ENCODE measurements around the gene LPA. TPM values are rescaled to one million over a fixed set of nuclear protein-coding genes. Genes with fewer than 3 reads are reported as not detected.
"Not testable (repeated sequence)": the region's sequence is repeated elsewhere in the genome, so short reads cannot be mapped to it uniquely, and the experiment has no call there.

Gene LPA
- total and polyA plus RNA-seq, 4 donors = 0.03 to 1.1 TPM; not detected in 2

- H3K27me3 ChIP-seq (ENCODE audit: control insufficient read depth in 3 of 3, insufficient read depth in 3 of 3, low read length in 2 of 3); H3K4me1 ChIP-seq (ENCODE audit: control insufficient read depth in 5 of 5, insufficient read depth in 5 of 5, low read length in 5 of 5); DNase-seq; ATAC-seq (ENCODE audit: insufficient read depth, low FRiP score); H3K9ac ChIP-seq (ENCODE audit: insufficient read depth in 1 of 2, low read length in 2 of 2); H3K36me3 ChIP-seq (ENCODE audit: control insufficient read depth in 4 of 4, insufficient read depth in 4 of 4, low read length in 4 of 4); H3K9me3 ChIP-seq (ENCODE audit: control insufficient read depth in 4 of 4, insufficient read depth in 3 of 4, low read length in 3 of 4); H3K27ac ChIP-seq (ENCODE audit: low read depth in 1 of 2, low read length in 1 of 2); H3K4me3 ChIP-seq: not testable (repeated sequence)
These were observed 30.9 kb upstream of the LPA start for GRCh38 chr6:160695025-160695424.

GRCh38 chr6:160692369-160692959, 28.4 kb upstream of the LPA start:
- Histone ChIP-seq H3K27ac (ENCODE audit: low read depth in 1 of 2, low read length in 1 of 2) (no peak overlapping the region), H3K4me1 (ENCODE audit: control insufficient read depth in 5 of 5, insufficient read depth in 5 of 5, low read length in 5 of 5) (no peaks in the 10 kb centered on the region), H3K36me3 (ENCODE audit: control insufficient read depth in 4 of 4, insufficient read depth in 4 of 4, low read length in 4 of 4) (no peaks in the 10 kb centered on the region), H3K9me3 (ENCODE audit: control insufficient read depth in 4 of 4, insufficient read depth in 3 of 4, low read length in 3 of 4) (peaks cover 0 to 8% (median 0%) of the 10 kb centered on the region in 4 donors), H3K4me3 (no peak overlapping the region), H3K9ac (ENCODE audit: insufficient read depth in 1 of 2, low read length in 2 of 2) (no peak overlapping the region), H3K27me3 (ENCODE audit: control insufficient read depth in 3 of 3, insufficient read depth in 3 of 3, low read length in 2 of 3) (no peaks in the 10 kb centered on the region)
- DNase-seq (no peak), ATAC-seq (ENCODE audit: insufficient read depth, low FRiP score) (no peak)
- TF ChIP-seq, protein P1, sequence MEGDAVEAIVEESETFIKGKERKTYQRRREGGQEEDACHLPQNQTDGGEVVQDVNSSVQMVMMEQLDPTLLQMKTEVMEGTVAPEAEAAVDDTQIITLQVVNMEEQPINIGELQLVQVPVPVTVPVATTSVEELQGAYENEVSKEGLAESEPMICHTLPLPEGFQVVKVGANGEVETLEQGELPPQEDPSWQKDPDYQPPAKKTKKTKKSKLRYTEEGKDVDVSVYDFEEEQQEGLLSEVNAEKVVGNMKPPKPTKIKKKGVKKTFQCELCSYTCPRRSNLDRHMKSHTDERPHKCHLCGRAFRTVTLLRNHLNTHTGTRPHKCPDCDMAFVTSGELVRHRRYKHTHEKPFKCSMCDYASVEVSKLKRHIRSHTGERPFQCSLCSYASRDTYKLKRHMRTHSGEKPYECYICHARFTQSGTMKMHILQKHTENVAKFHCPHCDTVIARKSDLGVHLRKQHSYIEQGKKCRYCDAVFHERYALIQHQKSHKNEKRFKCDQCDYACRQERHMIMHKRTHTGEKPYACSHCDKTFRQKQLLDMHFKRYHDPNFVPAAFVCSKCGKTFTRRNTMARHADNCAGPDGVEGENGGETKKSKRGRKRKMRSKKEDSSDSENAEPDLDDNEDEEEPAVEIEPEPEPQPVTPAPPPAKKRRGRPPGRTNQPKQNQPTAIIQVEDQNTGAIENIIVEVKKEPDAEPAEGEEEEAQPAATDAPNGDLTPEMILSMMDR (IDR thresholded peaks at IDR 0.05; ENCODE audit: control extremely low read depth, extremely low read depth) = no peak
- 87% methylated on average over 5 of the region's 5 CpGs for WGBS, 2 donors

GRCh38 chr6:160691617-160692016, 27.5 kb upstream of the LPA start:
- 74 to 83% methylated on average over 5 of the region's 5 CpGs for whole genome bisulfite sequencing, 2 donors
- TF ChIP-seq, protein P1 (IDR thresholded peaks at IDR 0.05; ENCODE audit: control extremely low read depth, extremely low read depth) = no peak

DNA sequence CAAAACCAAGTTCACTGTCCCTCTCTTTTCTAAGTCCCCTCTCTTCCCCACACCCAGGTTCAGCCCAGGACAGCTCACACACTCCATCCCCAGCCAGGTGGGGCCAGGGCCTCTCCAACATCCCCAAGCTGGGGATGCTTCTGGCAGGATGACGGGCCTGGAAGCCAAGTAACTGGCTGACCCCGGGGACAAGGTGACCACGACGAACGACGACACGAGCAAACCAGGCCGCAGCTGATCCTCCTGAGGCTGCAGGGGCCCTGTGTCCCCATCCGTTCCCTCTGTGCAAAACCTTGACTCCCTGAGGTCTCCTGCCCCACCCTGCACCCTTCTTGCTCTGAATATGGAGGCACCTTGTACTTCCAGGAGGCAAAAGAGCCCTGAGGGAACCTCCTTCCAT, 26.4 kb upstream of the LPA start:
- Histone ChIP-seq H3K9me3 (ENCODE audit: control insufficient read depth in 4 of 4, insufficient read depth in 3 of 4, low read length in 3 of 4) (peaks cover 0 to 8% (median 0%) of the 10 kb centered on the region in 4 donors), H3K4me1 (ENCODE audit: control insufficient read depth in 5 of 5, insufficient read depth in 5 of 5, low read length in 5 of 5) (no peaks in the 10 kb centered on the region), H3K27ac (ENCODE audit: low read depth in 1 of 2, low read length in 1 of 2) (no peak overlapping the region), H3K9ac (ENCODE audit: insufficient read depth in 1 of 2, low read length in 2 of 2) (no peak overlapping the region), H3K4me3 (no peak overlapping the region), H3K36me3 (ENCODE audit: control insufficient read depth in 4 of 4, insufficient read depth in 4 of 4, low read length in 4 of 4) (no peaks in the 10 kb centered on the region), H3K27me3 (ENCODE audit: control insufficient read depth in 3 of 3, insufficient read depth in 3 of 3, low read length in 2 of 3) (no peaks in the 10 kb centered on the region)
- WGBS, 2 donors = 87 to 90% methylated on average over 9 of the region's 9 CpGs
- TF ChIP-seq, protein P1 (IDR thresholded peaks at IDR 0.05; ENCODE audit: control extremely low read depth, extremely low read depth) = no peak
- ATAC-seq (ENCODE audit: insufficient read depth, low FRiP score) (no peak), DNase-seq (no peak)

More at GRCh38 chr6:160691617-160692016, 27.5 kb upstream of the LPA start:
- peaks cover 0 to 8% (median 0%) of the 10 kb centered on the region in 4 donors for H3K9me3 ChIP-seq (ENCODE audit: control insufficient read depth in 4 of 4, insufficient read depth in 3 of 4, low read length in 3 of 4)
- no peak overlapping the region for H3K9ac ChIP-seq (ENCODE audit: insufficient read depth in 1 of 2, low read length in 2 of 2)
- no peaks in the 10 kb centered on the region for H3K4me1 ChIP-seq (ENCODE audit: control insufficient read depth in 5 of 5, insufficient read depth in 5 of 5, low read length in 5 of 5)
- ATAC-seq (ENCODE audit: insufficient read depth, low FRiP score) (no peak), DNase-seq (no peak)
- H3K4me3 ChIP-seq = no peak overlapping the region
- H3K27ac ChIP-seq (ENCODE audit: low read depth in 1 of 2, low read length in 1 of 2) = no peak overlapping the region
- H3K36me3 ChIP-seq (ENCODE audit: control insufficient read depth in 4 of 4, insufficient read depth in 4 of 4, low read length in 4 of 4) = no peaks in the 10 kb centered on the region
- H3K27me3 ChIP-seq (ENCODE audit: control insufficient read depth in 3 of 3, insufficient read depth in 3 of 3, low read length in 2 of 3) = no peaks in the 10 kb centered on the region

Measured in lung (tissue), 12 donors.